ENCODE measurements around the gene WDFY3. TPM values are rescaled to one million over a fixed set of nuclear protein-coding genes. Genes with fewer than 3 reads are reported as not detected.
A peak's percentile ranks its signal among the peaks of the same experiment; 100 is the strongest.

Gene WDFY3
- total and polyA plus RNA-seq, 9 of the 15 experiments (the other 6 are each of a cell fraction or from before 2014, with no cell fraction given) = 0.58 to 13.5 (median 9.4) TPM

GRCh38 chr4:84814094-84814750, 152.3 kb downstream of the WDFY3 start (continued):
- no peak for TF ChIP-seq ZNF277 (CRISPR knock-in tag; IDR thresholded peaks at IDR 0.05; ENCODE audit: borderline replicate concordance)
- TF ChIP-seq LEF1 (IDR thresholded peaks at IDR 0.05) = peak; percentile 34; the same call in 1 of the 2 replicates
- no peak for TF ChIP-seq FUS (optimal IDR thresholded peaks at IDR 0.05; ENCODE audit: low read depth, low read length)
- TF ChIP-seq, protein P1, sequence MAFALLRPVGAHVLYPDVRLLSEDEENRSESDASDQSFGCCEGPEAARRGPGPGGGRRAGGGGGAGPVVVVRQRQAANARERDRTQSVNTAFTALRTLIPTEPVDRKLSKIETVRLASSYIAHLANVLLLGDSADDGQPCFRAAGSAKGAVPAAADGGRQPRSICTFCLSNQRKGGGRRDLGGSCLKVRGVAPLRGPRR (CRISPR knock-in tag; IDR thresholded peaks at IDR 0.05) = no peak
- TF ChIP-seq, protein P2, sequence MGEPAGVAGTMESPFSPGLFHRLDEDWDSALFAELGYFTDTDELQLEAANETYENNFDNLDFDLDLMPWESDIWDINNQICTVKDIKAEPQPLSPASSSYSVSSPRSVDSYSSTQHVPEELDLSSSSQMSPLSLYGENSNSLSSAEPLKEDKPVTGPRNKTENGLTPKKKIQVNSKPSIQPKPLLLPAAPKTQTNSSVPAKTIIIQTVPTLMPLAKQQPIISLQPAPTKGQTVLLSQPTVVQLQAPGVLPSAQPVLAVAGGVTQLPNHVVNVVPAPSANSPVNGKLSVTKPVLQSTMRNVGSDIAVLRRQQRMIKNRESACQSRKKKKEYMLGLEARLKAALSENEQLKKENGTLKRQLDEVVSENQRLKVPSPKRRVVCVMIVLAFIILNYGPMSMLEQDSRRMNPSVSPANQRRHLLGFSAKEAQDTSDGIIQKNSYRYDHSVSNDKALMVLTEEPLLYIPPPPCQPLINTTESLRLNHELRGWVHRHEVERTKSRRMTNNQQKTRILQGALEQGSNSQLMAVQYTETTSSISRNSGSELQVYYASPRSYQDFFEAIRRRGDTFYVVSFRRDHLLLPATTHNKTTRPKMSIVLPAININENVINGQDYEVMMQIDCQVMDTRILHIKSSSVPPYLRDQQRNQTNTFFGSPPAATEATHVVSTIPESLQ (CRISPR knock-in tag; IDR thresholded peaks at IDR 0.05) = no peak
- TF ChIP-seq KDM4B (IDR thresholded peaks at IDR 0.05; ENCODE audit: borderline replicate concordance in 2 of 2, low read depth in 1 of 2) = no peak
- TF ChIP-seq SRSF3 (IDR thresholded peaks at IDR 0.05; ENCODE audit: insufficient read depth, low read length) = no peak
- TF ChIP-seq ZFP36 (IDR thresholded peaks at IDR 0.05; ENCODE audit: low read depth, low read length, partially characterized antibody) = no peak
- TF ChIP-seq, protein P3, sequence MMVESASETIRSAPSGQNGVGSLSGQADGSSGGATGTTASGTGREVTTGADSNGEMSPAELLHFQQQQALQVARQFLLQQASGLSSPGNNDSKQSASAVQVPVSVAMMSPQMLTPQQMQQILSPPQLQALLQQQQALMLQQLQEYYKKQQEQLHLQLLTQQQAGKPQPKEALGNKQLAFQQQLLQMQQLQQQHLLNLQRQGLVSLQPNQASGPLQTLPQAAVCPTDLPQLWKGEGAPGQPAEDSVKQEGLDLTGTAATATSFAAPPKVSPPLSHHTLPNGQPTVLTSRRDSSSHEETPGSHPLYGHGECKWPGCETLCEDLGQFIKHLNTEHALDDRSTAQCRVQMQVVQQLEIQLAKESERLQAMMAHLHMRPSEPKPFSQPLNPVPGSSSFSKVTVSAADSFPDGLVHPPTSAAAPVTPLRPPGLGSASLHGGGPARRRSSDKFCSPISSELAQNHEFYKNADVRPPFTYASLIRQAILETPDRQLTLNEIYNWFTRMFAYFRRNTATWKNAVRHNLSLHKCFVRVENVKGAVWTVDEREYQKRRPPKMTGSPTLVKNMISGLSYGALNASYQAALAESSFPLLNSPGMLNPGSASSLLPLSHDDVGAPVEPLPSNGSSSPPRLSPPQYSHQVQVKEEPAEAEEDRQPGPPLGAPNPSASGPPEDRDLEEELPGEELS (CRISPR knock-in tag; IDR thresholded peaks at IDR 0.05; ENCODE audit: borderline replicate concordance) = no peak
- no peak for TF ChIP-seq CBFA2T3 (IDR thresholded peaks at IDR 0.05)
- 0 out of 2 replicates have a peak, but pooled peaks have one; percentile 7 for TF ChIP-seq POLR2H (tag; IDR thresholded peaks at IDR 0.05; ENCODE audit: low read depth)
- TF ChIP-seq L3MBTL2 (IDR thresholded peaks at IDR 0.05) = 0 out of 2 replicates have a peak, but pooled peaks have one; percentile 23
- 0 out of 2 replicates have a peak, but pooled peaks have one; percentile 40 for TF ChIP-seq SMAD4 (CRISPR knock-in tag; conservative IDR thresholded peaks at IDR 0.05)
- no peak for TF ChIP-seq ETV5 (CRISPR knock-in tag; IDR thresholded peaks at IDR 0.05; ENCODE audit: low read depth)
- TF ChIP-seq JUN (IDR thresholded peaks at IDR 0.05; ENCODE audit: borderline replicate concordance, low read depth, low read length) = peak; percentile 93
- no peak for TF ChIP-seq JUN (CRISPR knock-in tag; IDR thresholded peaks at IDR 0.05; ENCODE audit: borderline replicate concordance)
- no peak for TF ChIP-seq RBM34 (IDR thresholded peaks at IDR 0.05; ENCODE audit: borderline replicate concordance, insufficient read depth, low read length)
- TF ChIP-seq, protein P4, sequence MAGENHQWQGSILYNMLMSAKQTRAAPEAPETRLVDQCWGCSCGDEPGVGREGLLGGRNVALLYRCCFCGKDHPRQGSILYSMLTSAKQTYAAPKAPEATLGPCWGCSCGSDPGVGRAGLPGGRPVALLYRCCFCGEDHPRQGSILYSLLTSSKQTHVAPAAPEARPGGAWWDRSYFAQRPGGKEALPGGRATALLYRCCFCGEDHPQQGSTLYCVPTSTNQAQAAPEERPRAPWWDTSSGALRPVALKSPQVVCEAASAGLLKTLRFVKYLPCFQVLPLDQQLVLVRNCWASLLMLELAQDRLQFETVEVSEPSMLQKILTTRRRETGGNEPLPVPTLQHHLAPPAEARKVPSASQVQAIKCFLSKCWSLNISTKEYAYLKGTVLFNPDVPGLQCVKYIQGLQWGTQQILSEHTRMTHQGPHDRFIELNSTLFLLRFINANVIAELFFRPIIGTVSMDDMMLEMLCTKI (IDR thresholded peaks at IDR 0.05; ENCODE audit: partially characterized antibody) = no peak
- no peak for TF ChIP-seq SIN3A (IDR thresholded peaks at IDR 0.05; ENCODE audit: borderline replicate concordance in 2 of 2, control insufficient read depth in 1 of 2, low read depth in 2 of 2, low read length in 2 of 2)
- no peak for TF ChIP-seq KAT8 (IDR thresholded peaks at IDR 0.05; ENCODE audit: low read depth)
